ENCODE data around the gene CFDP1. TPM values are rescaled to one million over a fixed set of nuclear protein-coding genes. Genes with fewer than 3 reads are reported as not detected.
A peak's percentile ranks its signal among the peaks of the same experiment; 100 is the strongest.

Gene CFDP1
- total and polyA plus RNA-seq, 2 of the 13 experiments (the other 11 are each of a cell fraction or from before 2014, with no cell fraction given): 78.6 to 153 TPM

DNA sequence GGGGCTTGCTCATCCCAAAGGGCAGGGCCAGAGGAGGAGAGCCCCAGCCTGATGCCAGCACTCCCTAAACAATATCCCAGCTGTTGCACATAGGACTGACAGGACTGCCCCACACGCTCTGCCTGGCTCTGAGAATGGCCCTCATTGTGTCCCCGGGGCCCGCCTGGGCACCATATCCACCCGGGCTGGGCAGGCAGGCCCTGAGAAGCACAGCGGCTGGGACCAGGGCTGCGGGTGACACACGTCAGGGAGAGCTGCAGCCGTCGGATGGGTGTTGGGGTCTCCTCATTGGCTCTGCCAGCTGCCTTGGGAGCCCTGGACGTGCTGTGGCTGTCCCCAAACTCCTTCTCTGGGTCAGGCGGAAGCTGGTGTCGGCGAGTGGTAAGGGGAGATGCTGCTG lies 186.1 kb downstream of the CFDP1 start (continued):
- TF ChIP-seq ZNF451 (CRISPR knock-in tag; IDR thresholded peaks at IDR 0.05) (no peak), CREM (IDR thresholded peaks at IDR 0.05) (no peak), CREM (CRISPR knock-in tag; IDR thresholded peaks at IDR 0.05) (no peak), ZFP82 (CRISPR knock-in tag; IDR thresholded peaks at IDR 0.05; ENCODE audit: borderline replicate concordance) (no peak), MIER2 (CRISPR knock-in tag; IDR thresholded peaks at IDR 0.05) (no peak), ZNF225 (CRISPR knock-in tag; IDR thresholded peaks at IDR 0.05) (no peak), RCOR2 (CRISPR knock-in tag; IDR thresholded peaks at IDR 0.05) (no peak), KDM6A (CRISPR knock-in tag; IDR thresholded peaks at IDR 0.05; ENCODE audit: low read depth) (no peak), TMF1 (CRISPR knock-in tag; IDR thresholded peaks at IDR 0.05; ENCODE audit: low read depth) (peak; percentile 36; the same call in 1 of the 2 replicates), BCLAF1 (IDR thresholded peaks at IDR 0.05) (no peak), ZIK1 (CRISPR knock-in tag; IDR thresholded peaks at IDR 0.05; ENCODE audit: borderline replicate concordance, low read depth) (no peak), RFX1 (IDR thresholded peaks at IDR 0.05) (no peak), HIC2 (CRISPR knock-in tag; IDR thresholded peaks at IDR 0.05; ENCODE audit: low read depth) (peak; percentile 19; the same call in 1 of the 2 replicates), ZNF761 (CRISPR knock-in tag; conservative IDR thresholded peaks at IDR 0.05) (no peak), DDIT3 (CRISPR knock-in tag; IDR thresholded peaks at IDR 0.05) (no peak), ZNF766 (CRISPR knock-in tag; IDR thresholded peaks at IDR 0.05; ENCODE audit: borderline replicate concordance) (no peak), CENPX (CRISPR knock-in tag; IDR thresholded peaks at IDR 0.05) (no peak), MAFK (conservative IDR thresholded peaks at IDR 0.05 in 1 of 2, IDR thresholded peaks at IDR 0.05 in 1 of 2; ENCODE audit: low read length in 2 of 2) (no peak), TBX2 (CRISPR knock-in tag; IDR thresholded peaks at IDR 0.05; ENCODE audit: borderline replicate concordance) (no peak)
- TF ChIP-seq, protein P1, sequence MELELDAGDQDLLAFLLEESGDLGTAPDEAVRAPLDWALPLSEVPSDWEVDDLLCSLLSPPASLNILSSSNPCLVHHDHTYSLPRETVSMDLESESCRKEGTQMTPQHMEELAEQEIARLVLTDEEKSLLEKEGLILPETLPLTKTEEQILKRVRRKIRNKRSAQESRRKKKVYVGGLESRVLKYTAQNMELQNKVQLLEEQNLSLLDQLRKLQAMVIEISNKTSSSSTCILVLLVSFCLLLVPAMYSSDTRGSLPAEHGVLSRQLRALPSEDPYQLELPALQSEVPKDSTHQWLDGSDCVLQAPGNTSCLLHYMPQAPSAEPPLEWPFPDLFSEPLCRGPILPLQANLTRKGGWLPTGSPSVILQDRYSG (CRISPR knock-in tag; IDR thresholded peaks at IDR 0.05): no peak
- TF ChIP-seq, protein P2, sequence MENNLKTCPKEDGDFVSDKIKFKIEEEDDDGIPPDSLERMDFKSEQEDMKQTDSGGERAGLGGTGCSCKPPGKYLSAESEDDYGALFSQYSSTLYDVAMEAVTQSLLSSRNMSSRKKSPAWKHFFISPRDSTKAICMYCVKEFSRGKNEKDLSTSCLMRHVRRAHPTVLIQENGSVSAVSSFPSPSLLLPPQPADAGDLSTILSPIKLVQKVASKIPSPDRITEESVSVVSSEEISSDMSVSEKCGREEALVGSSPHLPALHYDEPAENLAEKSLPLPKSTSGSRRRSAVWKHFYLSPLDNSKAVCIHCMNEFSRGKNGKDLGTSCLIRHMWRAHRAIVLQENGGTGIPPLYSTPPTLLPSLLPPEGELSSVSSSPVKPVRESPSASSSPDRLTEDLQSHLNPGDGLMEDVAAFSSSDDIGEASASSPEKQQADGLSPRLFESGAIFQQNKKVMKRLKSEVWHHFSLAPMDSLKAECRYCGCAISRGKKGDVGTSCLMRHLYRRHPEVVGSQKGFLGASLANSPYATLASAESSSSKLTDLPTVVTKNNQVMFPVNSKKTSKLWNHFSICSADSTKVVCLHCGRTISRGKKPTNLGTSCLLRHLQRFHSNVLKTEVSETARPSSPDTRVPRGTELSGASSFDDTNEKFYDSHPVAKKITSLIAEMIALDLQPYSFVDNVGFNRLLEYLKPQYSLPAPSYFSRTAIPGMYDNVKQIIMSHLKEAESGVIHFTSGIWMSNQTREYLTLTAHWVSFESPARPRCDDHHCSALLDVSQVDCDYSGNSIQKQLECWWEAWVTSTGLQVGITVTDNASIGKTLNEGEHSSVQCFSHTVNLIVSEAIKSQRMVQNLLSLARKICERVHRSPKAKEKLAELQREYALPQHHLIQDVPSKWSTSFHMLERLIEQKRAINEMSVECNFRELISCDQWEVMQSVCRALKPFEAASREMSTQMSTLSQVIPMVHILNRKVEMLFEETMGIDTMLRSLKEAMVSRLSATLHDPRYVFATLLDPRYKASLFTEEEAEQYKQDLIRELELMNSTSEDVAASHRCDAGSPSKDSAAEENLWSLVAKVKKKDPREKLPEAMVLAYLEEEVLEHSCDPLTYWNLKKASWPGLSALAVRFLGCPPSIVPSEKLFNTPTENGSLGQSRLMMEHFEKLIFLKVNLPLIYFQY (CRISPR knock-in tag; IDR thresholded peaks at IDR 0.05; ENCODE audit: borderline replicate concordance): no peak

All from HepG2 (cell line).